H1 (cell line): Measurements from ENCODE around the gene PCID2. TPM values are rescaled to one million over a fixed set of nuclear protein-coding genes. Genes with fewer than 3 reads are reported as not detected.
A peak's percentile ranks its signal among the peaks of the same experiment; 100 is the strongest.

Experiments
- CTCF ChIA-PET: fragments of 300-600 bp; sonication (Branson Sonifier 250); formaldehyde crosslinking; loops from one replicate; lab custom pipeline; 2021; ENCODE audit not compliant: partially characterized antibody; lab: Charles Lee
- POLR2A ChIA-PET: fragments of 300-600 bp; sonication (Branson Sonifier 250); formaldehyde crosslinking; loops from one replicate; lab custom pipeline; 2021; ENCODE audit warnings: inconsistent platforms; ENCODE audit not compliant: partially characterized antibody; lab: Charles Lee
- DNase-seq, 2 experiments: peaks; one replicate each; pipeline versions ENCODE4 v3.0.0 to v3.0.0-alpha.2; 2010 to 2022; ENCODE audit warnings: low spot score in 2 of 2, low read depth in 1 of 2, mixed read lengths in 1 of 2
- FAIRE-seq: peaks from 2 replicates; lab custom pipeline; 2011; peaks lifted over from hg19 to GRCh38; lab: Jason Lieb, UNC
- H2AFZ ChIP-seq: 2 replicates; pipeline ENCODE4 v1.8.1; 2012; ENCODE audit warnings: low read length, inconsistent platforms
- H2AK5ac ChIP-seq: 2 replicates; pipeline ENCODE4 v1.6.1; 2013; ENCODE audit warnings: low read depth, low read length
- H2BK120ac ChIP-seq: replicated peaks from 2 replicates; pipeline ENCODE3; 2013; ENCODE audit warnings: low read depth, low read length, inconsistent platforms
- H2BK12ac ChIP-seq: 2 replicates; pipeline ENCODE4 v1.6.1; 2013; ENCODE audit warnings: low read depth, low read length
- H2BK15ac ChIP-seq: 2 replicates; pipeline ENCODE4 v1.6.1; 2013; ENCODE audit warnings: low read length
- H2BK20ac ChIP-seq: 2 replicates; pipeline ENCODE4 v1.6.1; 2013; ENCODE audit warnings: low read length
- H2BK5ac ChIP-seq: 2 replicates; pipeline ENCODE4 v1.6.1; 2013; ENCODE audit warnings: low read depth, low read length
- H3K14ac ChIP-seq: 2 replicates; pipeline ENCODE4 v1.6.1; 2013; ENCODE audit warnings: inconsistent platforms; ENCODE audit not compliant: insufficient read length
- H3K18ac ChIP-seq: 2 replicates; pipeline ENCODE4 v1.6.1; 2013; ENCODE audit warnings: low read length; ENCODE audit errors: extremely low read depth
- H3K23ac ChIP-seq: 2 replicates; pipeline ENCODE4 v1.6.1; 2013; ENCODE audit warnings: inconsistent platforms; ENCODE audit not compliant: insufficient read length
- H3K23me2 ChIP-seq: 2 replicates; pipeline ENCODE4 v1.6.1; 2013; ENCODE audit warnings: low read depth, low read length
- H3K27ac ChIP-seq: 2 replicates; pipeline ENCODE4 v1.6.1; 2011; ENCODE audit warnings: low read depth, low read length, inconsistent platforms
- H3K27me3 ChIP-seq, 4 experiments: replicated peaks in 1 of 4; 1 replicate in 1 of 4; 2 replicates in 3 of 4; pipeline versions ENCODE4 v1.6.1 to v1.8.1; 2011 to 2013; ENCODE audit warnings: low read length in 3 of 4, mild to moderate bottlenecking in 3 of 4, inconsistent platforms in 2 of 4, mixed read lengths in 2 of 4, moderate library complexity in 1 of 4; ENCODE audit not compliant: control insufficient read depth in 3 of 4, insufficient read depth in 3 of 4; ENCODE audit errors: extremely low read depth in 1 of 4
- H3K36me3 ChIP-seq, 4 experiments: 2 replicates each; pipeline versions ENCODE4 v1.6.1 to v1.8.1; 2011 to 2013; ENCODE audit warnings: mild to moderate bottlenecking in 4 of 4, low read length in 3 of 4, moderate library complexity in 2 of 4, control low read depth in 1 of 4, inconsistent platforms in 1 of 4; ENCODE audit not compliant: insufficient read depth in 4 of 4, control insufficient read depth in 2 of 4
- H3K4ac ChIP-seq: replicated peaks from 2 replicates; pipeline ENCODE3; 2013; ENCODE audit warnings: low read length, low read depth, mixed read lengths, inconsistent platforms; ENCODE audit not compliant: insufficient read length
- H3K4me1 ChIP-seq, 4 experiments: replicated peaks in 1 of 4; 1 replicate in 1 of 4; 2 replicates in 3 of 4; pipeline versions ENCODE4 v1.6.1 to v1.8.1; 2011 to 2013; ENCODE audit warnings: low read length in 3 of 4, inconsistent platforms in 2 of 4, mixed read lengths in 1 of 4; ENCODE audit not compliant: insufficient read depth in 4 of 4, control insufficient read depth in 3 of 4
- H3K4me2 ChIP-seq, 2 experiments: 2 replicates each; pipeline versions ENCODE4 v1.6.1 to v1.8.1; 2011 to 2013; ENCODE audit warnings: low read depth in 2 of 2, low read length in 2 of 2, control low read depth in 1 of 2, inconsistent platforms in 1 of 2, mild to moderate bottlenecking in 1 of 2; ENCODE audit not compliant: insufficient read depth in 1 of 2
- H3K4me3 ChIP-seq, 4 experiments: fragments of 200-600, 300-600 bp in 1 of 4; sonication (generic), shearing (Covaris generic), sonication (Bioruptor Twin) in 1 of 4; 2 replicates each; pipeline versions ENCODE4 v1.5.1 to v1.8.1; 2011 to 2016; ENCODE audit warnings: low read length in 4 of 4, low read depth in 3 of 4, control low read depth in 2 of 4, inconsistent platforms in 2 of 4, mild to moderate bottlenecking in 2 of 4, mixed read lengths in 1 of 4, moderate library complexity in 1 of 4; ENCODE audit not compliant: insufficient read depth in 2 of 4; ENCODE audit errors: extremely low read depth in 1 of 4
- H3K56ac ChIP-seq: replicated peaks from 2 replicates; pipeline ENCODE3; 2013; ENCODE audit warnings: low read depth, mild to moderate bottlenecking, mixed read lengths, low read length, inconsistent platforms; ENCODE audit not compliant: insufficient read length
- H3K79me1 ChIP-seq: 2 replicates; pipeline ENCODE4 v1.6.1; 2013; ENCODE audit warnings: low read depth, low read length, control low read depth
- H3K79me2 ChIP-seq, 2 experiments: 2 replicates each; pipeline versions ENCODE4 v1.6.1 to v1.8.1; 2012 to 2013; ENCODE audit warnings: low read length in 2 of 2, mild to moderate bottlenecking in 2 of 2, inconsistent platforms in 1 of 2; ENCODE audit not compliant: insufficient read depth in 2 of 2, control insufficient read depth in 1 of 2
- H3K9ac ChIP-seq, 4 experiments: replicated peaks in 1 of 4; 1 replicate in 1 of 4; 2 replicates in 3 of 4; pipeline versions ENCODE4 v1.6.1 to v1.8.1; 2011 to 2013; ENCODE audit warnings: low read depth in 3 of 4, low read length in 3 of 4, control low read depth in 2 of 4, mild to moderate bottlenecking in 2 of 4, moderate library complexity in 2 of 4, inconsistent platforms in 1 of 4; ENCODE audit errors: extremely low read depth in 1 of 4
- H3K9me3 ChIP-seq, 2 experiments: 2 replicates each; pipeline versions ENCODE4 v1.6.1 to v1.8.1; 2012 to 2013; ENCODE audit warnings: mild to moderate bottlenecking in 2 of 2, moderate library complexity in 2 of 2, control low read depth in 1 of 2, inconsistent platforms in 1 of 2, low read depth in 1 of 2, low read length in 1 of 2, mixed read lengths in 1 of 2; ENCODE audit not compliant: insufficient read depth in 2 of 2
- H4K20me1 ChIP-seq, 2 experiments: replicated peaks in 1 of 2; 2 replicates each; pipeline versions ENCODE3 to v1.8.1; 2011 to 2013; ENCODE audit warnings: inconsistent platforms in 2 of 2, low read length in 2 of 2, mild to moderate bottlenecking in 1 of 2; ENCODE audit not compliant: insufficient read depth in 2 of 2, control insufficient read depth in 1 of 2
- H4K5ac ChIP-seq: 2 replicates; pipeline ENCODE4 v1.6.1; 2013; ENCODE audit warnings: low read length, low read depth, mixed read lengths, inconsistent platforms; ENCODE audit not compliant: insufficient read length
- H4K8ac ChIP-seq: 2 replicates; pipeline ENCODE4 v1.8.0; 2013; ENCODE audit warnings: mild to moderate bottlenecking, moderate library complexity, low read length, inconsistent platforms; ENCODE audit not compliant: insufficient read depth; ENCODE audit errors: extremely low read depth
- H4K91ac ChIP-seq: replicated peaks from 2 replicates; pipeline ENCODE3; 2013; ENCODE audit warnings: low read length, mixed read lengths, inconsistent platforms; ENCODE audit not compliant: insufficient read length
- BCL11A ChIP-seq, 2 experiments: IDR thresholded peaks; one replicate each; pipeline ENCODE4 v1.6.1; 2011; ENCODE audit warnings: low read depth in 2 of 2, low read length in 2 of 2, mild to moderate bottlenecking in 2 of 2
- CHD2 ChIP-seq: IDR thresholded peaks from 2 replicates; pipeline ENCODE4 v1.6.1; 2012; ENCODE audit warnings: low read length, improper control_type of control experiment
- HDAC2 ChIP-seq, 2 experiments: fragments of 300-600 bp in 1 of 2; sonication (generic) in 1 of 2; IDR thresholded peaks; 2 replicates each; pipeline ENCODE4 v1.6.1; 2011 to 2012; ENCODE audit warnings: low read depth in 2 of 2, low read length in 2 of 2, mild to moderate bottlenecking in 2 of 2, moderate library complexity in 2 of 2, borderline replicate concordance in 1 of 2, inconsistent platforms in 1 of 2
- JUND ChIP-seq: IDR thresholded peaks from 2 replicates; pipeline ENCODE4 v1.6.1; 2011; ENCODE audit warnings: mild to moderate bottlenecking, improper control_type of control experiment, low read length
- KDM4A ChIP-seq: IDR thresholded peaks from one replicate; pipeline ENCODE4 v1.7.1; 2012; ENCODE audit warnings: low read depth, mild to moderate bottlenecking, moderate library complexity, low read length, inconsistent platforms; ENCODE audit not compliant: severe bottlenecking
- MAFK ChIP-seq: IDR thresholded peaks from 2 replicates; pipeline ENCODE4 v1.6.1; 2012; ENCODE audit warnings: low read depth, mild to moderate bottlenecking, improper control_type of control experiment, low read length
- PHF8 ChIP-seq: fragments of 200-600 bp; sonication (generic); conservative IDR thresholded peaks from 2 replicates; pipeline ENCODE4 v1.7.1; 2012; ENCODE audit warnings: low read depth, mild to moderate bottlenecking, inconsistent platforms, low read length, moderate library complexity
- POLR2A ChIP-seq, 2 experiments: IDR thresholded peaks; 1 replicate in 1 of 2; 2 replicates in 1 of 2; pipeline ENCODE4 v1.6.1; 2011; ENCODE audit warnings: low read depth in 2 of 2, low read length in 2 of 2, mild to moderate bottlenecking in 2 of 2; ENCODE audit errors: control extremely low read depth in 1 of 2
- POLR2AphosphoS5 ChIP-seq: IDR thresholded peaks from 2 replicates; pipeline ENCODE4 v1.6.1; 2011; ENCODE audit warnings: low read depth, low read length
- SAP30 ChIP-seq: fragments of 300-600 bp; sonication (generic); IDR thresholded peaks from 2 replicates; pipeline ENCODE4 v1.7.1; 2012; ENCODE audit warnings: low read length, moderate library complexity, mild to moderate bottlenecking, inconsistent platforms; ENCODE audit not compliant: insufficient read depth, insufficient replicate concordance
- TCF12 ChIP-seq: IDR thresholded peaks from 2 replicates; pipeline ENCODE4 v1.6.1; 2011; ENCODE audit warnings: low read depth, mild to moderate bottlenecking, low read length
- YY1 ChIP-seq: IDR thresholded peaks from 2 replicates; pipeline ENCODE4 v1.6.1; 2011; ENCODE audit warnings: low read depth, mild to moderate bottlenecking, low read length
- WGBS, 2 experiments: shearing (Covaris generic) in 1 of 2; methylation state at CpG; one replicate each; pipeline versions ENCODE4 v1.1.6 to v1.1.7; 2013 to 2015; ENCODE audit warnings: low lambda C conversion rate in 2 of 2, mixed read lengths in 2 of 2, inconsistent platforms in 1 of 2, low coverage in 1 of 2, missing lambda C conversion rate in 1 of 2; ENCODE audit not compliant: insufficient replicate concordance in 2 of 2, insufficient coverage in 1 of 2, insufficient read length in 1 of 2; ENCODE audit errors: extremely low coverage in 1 of 2, missing lambda C conversion rate in 1 of 2; 5-methylcytosine and 5-hydroxymethylcytosine counted together
- polyA plus RNA-seq, 7 experiments: library from polyadenylated mRNA; depleted of rRNA in 3 of 7; stranded (reverse) in 5 of 7; unstranded in 2 of 7; fragments of >200 nt in 5 of 7; fragments of 200-250 nt in 2 of 7; gene quantifications; 1 replicate in 5 of 7; 2 replicates in 1 of 7; 4 replicates in 1 of 7; pipeline versions ENCODE4 v1.2.1 to v1.2.3, GENCODE V29; 2011 to 2013; ENCODE audit warnings: missing spikeins in 2 of 7, mixed read lengths in 2 of 7
- total RNA-seq: library from RNA; stranded (reverse); fragmentation: NEBNext Ultra II Directional; extraction: Animal tissue kit (Norgen Biotek cat#: 25700); gene quantifications from 2 replicates; pipeline ENCODE4 v1.2.1, GENCODE V29; 2021

The PCID2 gene
- total and polyA plus RNA-seq, 2 of the 8 experiments (the other 6 are each of a cell fraction or from before 2014, with no cell fraction given): 72.4 to 72.8 TPM

- Histone ChIP-seq H4K91ac (peak overlapping the region; percentile 20), H3K4me2 (peak overlapping the region; percentile 52 to 59), H3K14ac (no peak overlapping the region), H3K4ac (no peak overlapping the region), H3K23ac (no peak overlapping the region), H3K9me3 (no peaks in the 10 kb centered on the region), H3K56ac (no peak overlapping the region), H3K4me3 (peak overlapping the region in 1 of 4 experiments; percentile 21; a peak in 2 of 8 replicates), H3K27me3 (no peaks in the 10 kb centered on the region), H2BK12ac (peak overlapping the region; percentile 96; the same call in 1 of the 2 replicates), H3K9ac (no peak overlapping the region; a peak in 2 of 7 replicates), H2BK120ac (no peak overlapping the region), H3K79me2 (peaks cover 41 to 100% of the 10 kb centered on the region in 2 experiments), H3K27ac (peak overlapping the region; percentile 15; the same call in 1 of the 2 replicates), H3K36me3 (peaks cover 5 to 32% (median 9%) of the 10 kb centered on the region in 4 experiments; a peak in 4 of 8 replicates), H2BK15ac (peak overlapping the region; percentile 96), H2AFZ (no peak overlapping the region), H3K79me1 (peaks cover 18% of the 10 kb centered on the region), H4K8ac (no peak overlapping the region), H4K5ac (peak overlapping the region; percentile 80), H2BK5ac (peak overlapping the region; percentile 89; the same call in 1 of the 2 replicates), H3K4me1 (peaks cover 0 to 17% (median 11%) of the 10 kb centered on the region in 4 experiments; a peak in 6 of 7 replicates), H4K20me1 (peaks cover 9 to 15% of the 10 kb centered on the region in 2 experiments), H2BK20ac (no peak overlapping the region), H2AK5ac (peak overlapping the region; percentile 100), H3K18ac (peak overlapping the region; percentile 90), H3K23me2 (no peaks in the 10 kb centered on the region)
- DNase-seq (no peak), FAIRE-seq (peak; percentile 70)
- POLR2A ChIA-PET: interaction anchor here (0.7 to 2.7 kb wide), 2 partner anchors 12 to 274 kb away, joined by 3 to 10 read pairs; no protein-coding TSS in a partner anchor
- CTCF ChIA-PET: no interaction called here
- 37% methylated on average over 7 of the region's 7 CpGs; no CpG with 5 or more reads in 1 of the 2 experiments for WGBS, 2 experiments
- 0 out of 3 replicates have a peak, but pooled peaks of 1 of the 2 experiments have one; percentile 42 for TF ChIP-seq POLR2A (IDR thresholded peaks at IDR 0.05; ENCODE audit: control extremely low read depth in 1 of 2, low read depth in 2 of 2, low read length in 2 of 2)
- TF ChIP-seq MAFK: peak; percentile 96
- no peak for TF ChIP-seq POLR2AphosphoS5
- TF ChIP-seq BCL11A (IDR thresholded peaks at IDR 0.05; ENCODE audit: low read depth in 2 of 2, low read length in 2 of 2): no peak
- TF ChIP-seq PHF8: no peak
- no peak for TF ChIP-seq KDM4A
- TF ChIP-seq CHD2: no peak
- TF ChIP-seq HDAC2 (IDR thresholded peaks at IDR 0.05; ENCODE audit: borderline replicate concordance in 1 of 2, low read depth in 2 of 2, low read length in 2 of 2): no peak
- no peak for TF ChIP-seq SAP30
- no peak for TF ChIP-seq TCF12
- no peak for TF ChIP-seq YY1
- TF ChIP-seq JUND: no peak
Observed at GRCh38 chr13:113216254-113217048, 8.0 kb upstream of the PCID2 start.
